Erythroblast (primary cell): ENCODE data around the gene CDK5RAP1.

ENCODE experiments used
- GATA1 ChIP-seq: IDR thresholded peaks from 2 replicates; pipeline ENCODE4 v1.6.1; 2011; ENCODE audit warnings: low read depth, mild to moderate bottlenecking, control low read depth, low read length, moderate library complexity
- POLR2A ChIP-seq: IDR thresholded peaks from 2 replicates; pipeline ENCODE4 v1.6.1; 2011; ENCODE audit warnings: mild to moderate bottlenecking, low read length

GRCh38 chr20:33318096-33318429, 83.3 kb downstream of the CDK5RAP1 start:
- TF ChIP-seq POLR2A: no peak
- no peak for TF ChIP-seq GATA1
